ENCODE measurements around the gene SNX27.

SNX27 gene

DNA sequence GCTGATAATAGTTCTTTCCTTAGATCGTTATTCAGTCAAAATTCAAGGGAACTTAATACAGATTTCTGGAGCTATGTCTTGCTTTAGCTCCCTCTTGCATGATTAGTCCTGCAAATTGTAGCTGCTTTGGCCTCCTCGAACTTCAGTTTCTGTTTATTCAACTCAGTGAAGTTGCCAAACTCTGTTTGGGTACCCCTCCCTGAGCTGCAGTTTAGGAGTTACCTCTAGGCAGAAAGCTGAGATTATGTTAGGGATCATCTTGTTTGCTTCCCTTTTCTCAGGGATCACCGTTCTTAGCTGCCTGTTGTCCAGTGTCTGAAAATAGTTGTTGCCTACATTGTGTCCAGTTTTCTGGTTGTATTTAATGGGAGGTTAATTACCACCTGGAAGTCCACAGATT, 43.5 kb downstream of the SNX27 start:
- TF ChIP-seq, protein P1, sequence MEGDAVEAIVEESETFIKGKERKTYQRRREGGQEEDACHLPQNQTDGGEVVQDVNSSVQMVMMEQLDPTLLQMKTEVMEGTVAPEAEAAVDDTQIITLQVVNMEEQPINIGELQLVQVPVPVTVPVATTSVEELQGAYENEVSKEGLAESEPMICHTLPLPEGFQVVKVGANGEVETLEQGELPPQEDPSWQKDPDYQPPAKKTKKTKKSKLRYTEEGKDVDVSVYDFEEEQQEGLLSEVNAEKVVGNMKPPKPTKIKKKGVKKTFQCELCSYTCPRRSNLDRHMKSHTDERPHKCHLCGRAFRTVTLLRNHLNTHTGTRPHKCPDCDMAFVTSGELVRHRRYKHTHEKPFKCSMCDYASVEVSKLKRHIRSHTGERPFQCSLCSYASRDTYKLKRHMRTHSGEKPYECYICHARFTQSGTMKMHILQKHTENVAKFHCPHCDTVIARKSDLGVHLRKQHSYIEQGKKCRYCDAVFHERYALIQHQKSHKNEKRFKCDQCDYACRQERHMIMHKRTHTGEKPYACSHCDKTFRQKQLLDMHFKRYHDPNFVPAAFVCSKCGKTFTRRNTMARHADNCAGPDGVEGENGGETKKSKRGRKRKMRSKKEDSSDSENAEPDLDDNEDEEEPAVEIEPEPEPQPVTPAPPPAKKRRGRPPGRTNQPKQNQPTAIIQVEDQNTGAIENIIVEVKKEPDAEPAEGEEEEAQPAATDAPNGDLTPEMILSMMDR (IDR thresholded peaks at IDR 0.05) = no peak

DNA sequence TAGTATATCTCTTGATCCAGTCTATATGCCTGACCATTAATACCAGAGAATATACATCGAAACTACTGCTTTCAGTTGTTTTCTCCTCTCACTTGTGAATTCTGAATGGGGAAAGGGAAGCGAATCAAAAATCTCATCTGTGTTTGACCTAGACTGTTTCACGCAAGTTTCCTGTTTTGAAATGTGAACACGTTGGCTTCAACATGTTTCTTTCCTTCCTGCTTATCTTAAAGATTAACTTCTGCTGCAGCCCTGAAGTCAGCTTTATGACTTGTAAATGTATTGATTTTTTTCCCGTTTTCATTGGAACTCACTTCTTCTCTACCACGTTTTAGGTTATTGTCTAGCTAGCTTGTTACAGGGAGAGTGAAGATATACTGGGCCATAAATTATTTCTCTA, 49.9 kb downstream of the SNX27 start:
- TF ChIP-seq, protein P1 (IDR thresholded peaks at IDR 0.05) = no peak

DNA sequence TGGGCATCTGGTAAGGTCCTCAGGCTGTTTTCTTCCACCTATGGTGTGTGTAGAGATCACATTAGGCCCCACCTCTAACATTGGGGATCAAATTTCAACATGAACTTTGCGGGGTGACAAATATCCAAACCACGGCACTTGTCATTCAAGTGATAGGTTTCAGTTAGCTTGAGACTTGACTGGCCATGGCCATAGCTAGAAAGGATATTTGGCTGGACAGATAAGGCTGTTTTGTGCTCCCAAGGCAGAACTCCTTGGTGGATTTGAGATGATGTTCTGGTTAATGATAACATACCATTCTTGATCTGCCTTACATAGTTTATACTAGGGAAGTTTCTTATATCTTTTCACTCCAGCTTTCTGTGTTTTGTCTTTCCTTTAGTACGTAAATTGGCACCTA, 56.2 kb downstream of the SNX27 start:
- TF ChIP-seq, protein P1 (IDR thresholded peaks at IDR 0.05) = no peak

DNA sequence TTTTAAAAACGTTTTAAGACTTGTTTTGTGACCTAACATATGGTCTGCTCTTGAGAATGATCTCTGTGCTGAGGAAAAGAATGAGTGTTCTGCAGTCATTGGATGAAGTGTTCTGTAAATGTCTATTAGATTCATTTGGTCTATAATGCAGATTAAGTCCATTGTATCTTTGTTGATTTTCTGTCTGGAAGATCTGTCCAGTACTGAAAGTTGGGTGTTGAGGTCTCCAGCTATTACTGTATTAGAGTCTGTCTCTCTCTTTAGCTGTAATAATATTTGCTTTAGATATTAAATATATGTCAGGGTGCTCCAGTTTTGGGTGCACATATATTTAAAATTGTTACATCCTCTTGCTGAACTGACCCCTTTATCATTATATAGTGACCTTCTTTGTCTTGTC, 61.6 kb downstream of the SNX27 start:
- TF ChIP-seq, protein P1 (IDR thresholded peaks at IDR 0.05) = no peak

DNA sequence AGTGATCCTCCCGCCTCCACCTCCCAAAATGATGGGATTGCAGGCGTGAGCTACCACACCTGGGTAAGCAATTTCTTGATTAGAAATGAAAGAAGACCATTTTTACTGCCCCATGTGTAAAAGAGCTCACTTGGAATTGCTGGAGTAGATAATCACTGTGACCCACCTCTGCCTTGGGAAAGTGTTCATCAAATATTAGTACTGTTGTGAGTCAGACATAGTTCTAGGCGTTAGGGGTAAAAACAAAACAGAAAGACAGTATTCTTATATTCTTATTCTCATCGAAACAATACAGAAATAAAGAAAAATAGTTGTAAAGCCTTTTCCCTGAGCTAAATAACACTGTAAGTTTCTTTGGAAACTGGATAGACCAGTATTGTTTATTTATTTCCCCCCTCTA, 68.5 kb downstream of the SNX27 start:
- TF ChIP-seq, protein P1 (IDR thresholded peaks at IDR 0.05) = no peak

DNA sequence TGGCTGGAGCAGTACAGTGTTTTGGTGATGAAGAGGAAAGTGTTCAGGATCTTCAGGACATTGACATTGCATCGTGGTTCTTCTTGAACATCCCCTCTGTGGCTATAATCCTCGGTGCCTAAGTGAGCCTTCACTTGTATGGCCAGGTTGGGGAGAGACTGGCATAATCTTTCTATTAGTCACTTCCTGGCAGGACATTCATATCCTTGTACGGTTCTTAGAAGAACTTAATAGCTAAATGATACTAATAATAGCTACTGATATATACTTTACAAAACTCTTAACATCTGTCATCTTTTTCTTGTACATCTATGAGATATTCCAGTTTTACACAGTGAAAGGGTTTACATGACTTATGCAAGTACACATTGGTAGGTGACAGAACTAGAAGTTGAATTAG, 69.0 kb downstream of the SNX27 start:
- TF ChIP-seq, protein P1 (IDR thresholded peaks at IDR 0.05) = no peak

DNA sequence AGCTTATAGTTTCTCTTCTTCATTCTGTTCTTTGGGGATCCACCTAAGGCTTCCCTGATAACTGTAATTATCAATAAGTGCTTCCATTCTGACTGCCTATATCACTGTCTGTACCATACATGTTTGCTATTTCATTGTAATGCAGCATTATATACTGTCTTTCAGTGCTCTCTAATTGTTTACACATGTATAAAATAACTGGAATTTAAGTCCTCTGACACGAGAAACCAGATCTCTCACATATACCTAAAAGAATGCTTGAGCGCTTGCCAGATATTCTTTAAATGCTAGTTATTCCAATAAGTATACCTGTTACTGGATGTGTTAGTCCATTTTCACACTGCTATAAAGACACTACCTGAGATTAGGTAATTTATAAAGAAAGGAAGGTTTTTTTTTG, 70.1 kb downstream of the SNX27 start:
- TF ChIP-seq, protein P1 (IDR thresholded peaks at IDR 0.05) = no peak

DNA sequence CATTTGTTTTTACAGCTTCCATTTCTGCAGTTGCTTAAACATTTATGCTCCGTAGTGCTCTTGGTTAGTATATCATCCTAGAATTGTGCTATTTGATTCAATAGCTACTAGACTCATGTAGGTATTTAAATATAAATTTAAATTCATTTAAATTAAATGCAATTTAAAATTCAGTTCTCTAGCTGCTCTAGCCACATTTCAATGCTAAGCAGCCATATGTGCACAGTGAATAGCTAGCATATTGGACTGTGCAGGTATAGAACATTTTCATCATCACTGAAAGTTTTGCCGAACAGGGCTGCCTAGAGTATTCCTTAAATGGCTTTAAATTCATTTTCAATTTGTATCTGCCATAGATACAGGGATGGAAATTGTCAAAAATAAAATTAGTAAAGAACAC, 72.3 kb downstream of the SNX27 start:
- TF ChIP-seq, protein P1 (IDR thresholded peaks at IDR 0.05) = no peak
